ENCODE results near the gene FRRS1L.

Gene FRRS1L, protein sequence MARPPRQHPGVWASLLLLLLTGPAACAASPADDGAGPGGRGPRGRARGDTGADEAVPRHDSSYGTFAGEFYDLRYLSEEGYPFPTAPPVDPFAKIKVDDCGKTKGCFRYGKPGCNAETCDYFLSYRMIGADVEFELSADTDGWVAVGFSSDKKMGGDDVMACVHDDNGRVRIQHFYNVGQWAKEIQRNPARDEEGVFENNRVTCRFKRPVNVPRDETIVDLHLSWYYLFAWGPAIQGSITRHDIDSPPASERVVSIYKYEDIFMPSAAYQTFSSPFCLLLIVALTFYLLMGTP

DNA sequence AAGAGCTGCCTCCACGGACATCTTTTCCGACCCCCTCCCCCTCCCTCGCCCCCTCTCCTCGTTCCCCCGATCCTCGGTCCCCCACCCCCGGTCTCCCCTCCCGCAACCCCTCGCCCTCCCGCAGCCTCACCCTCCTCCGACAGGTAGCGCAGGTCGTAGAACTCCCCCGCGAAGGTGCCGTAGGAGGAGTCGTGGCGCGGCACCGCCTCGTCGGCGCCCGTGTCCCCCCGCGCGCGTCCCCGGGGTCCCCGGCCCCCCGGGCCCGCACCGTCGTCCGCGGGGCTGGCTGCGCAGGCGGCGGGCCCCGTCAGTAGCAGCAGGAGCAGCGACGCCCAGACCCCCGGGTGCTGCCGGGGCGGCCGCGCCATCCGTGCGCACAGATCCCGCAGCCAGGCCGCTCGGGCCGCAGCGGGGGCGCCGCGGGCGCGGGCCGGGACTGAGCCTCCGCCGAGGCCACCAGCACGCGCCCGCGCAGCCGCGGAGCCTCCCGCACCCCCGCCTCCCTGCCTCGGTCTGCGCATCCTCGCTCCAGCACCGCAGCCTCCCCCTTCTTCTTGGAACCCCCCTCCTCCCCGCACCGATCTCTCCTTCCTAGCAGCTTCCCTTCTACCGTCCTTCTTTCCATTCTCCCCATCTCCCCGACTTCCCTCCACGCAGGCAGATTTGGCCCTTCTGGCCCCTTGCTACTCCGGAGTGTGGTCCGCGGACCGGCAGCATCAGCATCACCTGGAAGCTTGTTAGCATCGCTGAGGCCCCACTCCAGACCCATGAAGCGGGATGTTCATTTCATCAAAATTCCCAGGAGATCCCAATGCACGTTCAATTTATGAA lies at the start of gene FRRS1L:
Gene FRRS1L (minus strand): TSS at position 479 of the 831 bp plus-strand sequence. CDS start 111 bp downstream, at position 368.
- TF ChIP-seq, protein P1, sequence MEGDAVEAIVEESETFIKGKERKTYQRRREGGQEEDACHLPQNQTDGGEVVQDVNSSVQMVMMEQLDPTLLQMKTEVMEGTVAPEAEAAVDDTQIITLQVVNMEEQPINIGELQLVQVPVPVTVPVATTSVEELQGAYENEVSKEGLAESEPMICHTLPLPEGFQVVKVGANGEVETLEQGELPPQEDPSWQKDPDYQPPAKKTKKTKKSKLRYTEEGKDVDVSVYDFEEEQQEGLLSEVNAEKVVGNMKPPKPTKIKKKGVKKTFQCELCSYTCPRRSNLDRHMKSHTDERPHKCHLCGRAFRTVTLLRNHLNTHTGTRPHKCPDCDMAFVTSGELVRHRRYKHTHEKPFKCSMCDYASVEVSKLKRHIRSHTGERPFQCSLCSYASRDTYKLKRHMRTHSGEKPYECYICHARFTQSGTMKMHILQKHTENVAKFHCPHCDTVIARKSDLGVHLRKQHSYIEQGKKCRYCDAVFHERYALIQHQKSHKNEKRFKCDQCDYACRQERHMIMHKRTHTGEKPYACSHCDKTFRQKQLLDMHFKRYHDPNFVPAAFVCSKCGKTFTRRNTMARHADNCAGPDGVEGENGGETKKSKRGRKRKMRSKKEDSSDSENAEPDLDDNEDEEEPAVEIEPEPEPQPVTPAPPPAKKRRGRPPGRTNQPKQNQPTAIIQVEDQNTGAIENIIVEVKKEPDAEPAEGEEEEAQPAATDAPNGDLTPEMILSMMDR (IDR thresholded peaks at IDR 0.05; ENCODE audit: borderline replicate concordance, insufficient read depth, low read depth, low read length) = no peak
- no peak within 1 kb of the TSS for H3K4me3 ChIP-seq (ENCODE audit: low read depth, low read length)

DNA sequence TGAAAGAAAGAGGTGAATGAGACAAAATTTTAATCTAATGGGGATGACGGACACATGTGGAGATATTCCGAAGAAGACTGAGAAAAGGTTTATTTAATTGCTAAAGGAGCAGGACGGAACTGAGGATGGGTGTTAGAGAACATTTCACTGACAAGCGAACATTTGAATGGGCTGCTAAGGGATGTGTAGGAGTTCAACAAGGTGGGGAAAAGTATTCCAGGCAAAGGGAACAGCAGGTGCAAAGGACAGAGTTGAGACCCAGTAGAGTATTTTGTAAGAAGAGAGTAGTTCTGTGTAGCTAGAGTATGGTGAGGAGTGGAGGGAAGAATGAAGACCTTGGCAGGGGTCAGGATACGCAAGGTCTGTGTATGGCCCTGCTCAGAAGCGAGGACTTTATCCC lies 47.4 kb upstream of the FRRS1L start:
- no peak overlapping the region for H3K4me3 ChIP-seq (ENCODE audit: low read depth, low read length)
- TF ChIP-seq, protein P1 (IDR thresholded peaks at IDR 0.05; ENCODE audit: borderline replicate concordance, insufficient read depth, low read depth, low read length) = no peak

DNA sequence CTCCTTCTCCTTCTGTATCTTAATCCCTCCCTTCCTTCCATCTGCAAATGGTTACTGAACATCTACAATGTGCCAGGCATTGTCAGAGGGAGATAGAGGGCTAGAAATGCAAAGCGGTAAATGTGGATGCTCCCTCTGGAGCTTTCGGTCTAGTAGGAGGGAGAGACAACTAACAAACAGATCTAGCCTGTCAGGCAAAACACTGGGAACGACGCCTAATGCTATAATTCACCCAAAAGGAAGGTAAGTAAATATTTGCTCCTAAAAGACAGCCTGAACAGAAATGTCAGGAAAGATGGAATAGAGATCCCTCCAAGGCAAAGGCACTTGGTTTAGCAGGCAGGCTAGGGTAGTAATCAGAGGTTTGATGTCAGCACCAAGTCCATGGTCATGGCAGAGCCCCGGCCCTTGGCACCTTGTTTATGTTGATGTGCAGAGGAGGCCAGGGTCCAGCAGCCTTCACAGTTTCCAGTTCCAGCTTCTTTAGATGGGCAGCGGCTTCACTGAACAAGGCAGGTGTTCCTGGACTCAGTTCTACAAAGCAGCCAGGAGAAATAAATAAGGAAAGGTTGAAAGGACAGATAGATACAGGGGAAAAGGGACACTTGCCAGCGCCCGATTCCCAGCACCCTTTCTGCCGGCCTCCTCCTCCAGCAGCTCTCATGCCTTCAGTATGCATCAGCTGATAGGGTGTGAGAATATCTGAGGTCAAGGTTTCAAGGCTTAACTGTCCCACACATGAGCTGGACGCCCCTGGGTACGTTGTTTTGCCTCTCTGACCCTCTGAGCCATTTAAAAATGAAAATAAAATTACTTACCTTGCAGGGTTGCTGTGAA lies 46.5 kb upstream of the FRRS1L start:
- TF ChIP-seq, protein P1 (IDR thresholded peaks at IDR 0.05; ENCODE audit: borderline replicate concordance, insufficient read depth, low read depth, low read length) = no peak
- no peak overlapping the region for H3K4me3 ChIP-seq (ENCODE audit: low read depth, low read length)

DNA sequence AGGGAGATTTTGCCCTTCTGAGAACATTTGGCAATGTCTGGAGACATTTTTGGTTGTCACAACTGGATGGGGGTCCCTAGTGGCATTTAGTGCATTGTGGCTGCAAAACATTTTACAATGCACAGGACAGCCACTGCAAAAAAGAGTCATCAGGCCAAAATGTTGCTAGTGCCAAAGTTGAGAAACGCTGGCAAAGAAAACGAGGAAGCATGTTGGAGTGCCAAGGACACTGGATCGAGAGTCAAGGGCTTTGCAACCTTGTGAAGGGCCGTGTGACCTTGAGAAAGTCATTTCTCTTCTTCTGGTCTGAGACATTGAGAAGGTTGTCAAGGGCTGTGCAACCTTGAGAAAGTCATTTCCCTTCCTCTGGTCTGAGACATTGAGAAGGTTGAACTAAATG lies 45.7 kb upstream of the FRRS1L start:
- no peak overlapping the region for H3K4me3 ChIP-seq (ENCODE audit: low read depth, low read length)
- TF ChIP-seq, protein P1 (IDR thresholded peaks at IDR 0.05; ENCODE audit: borderline replicate concordance, insufficient read depth, low read depth, low read length) = no peak

DNA sequence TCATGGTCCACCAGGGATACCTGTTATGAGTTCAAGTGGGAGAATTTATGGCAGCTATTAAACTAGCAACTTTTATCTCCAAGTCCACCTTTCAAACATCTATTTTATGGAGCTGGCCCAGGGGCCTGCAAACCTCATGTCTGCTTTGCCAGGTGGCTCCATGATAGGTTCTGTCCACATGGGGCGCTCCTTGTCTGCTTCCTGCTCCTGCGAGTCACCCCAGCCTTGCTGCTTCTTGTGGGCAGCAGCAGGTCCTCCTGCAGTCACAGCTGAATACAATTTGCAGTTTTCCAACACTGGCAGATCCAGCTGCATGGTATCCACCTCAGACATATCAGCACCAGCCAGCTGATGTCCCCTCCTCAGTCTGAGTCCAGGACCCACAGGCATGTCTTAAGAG lies 39.6 kb upstream of the FRRS1L start:
- TF ChIP-seq, protein P1 (IDR thresholded peaks at IDR 0.05; ENCODE audit: borderline replicate concordance, insufficient read depth, low read depth, low read length) = peak; percentile 20; the same call in 1 of the 2 replicates
- no peak overlapping the region for H3K4me3 ChIP-seq (ENCODE audit: low read depth, low read length)

DNA sequence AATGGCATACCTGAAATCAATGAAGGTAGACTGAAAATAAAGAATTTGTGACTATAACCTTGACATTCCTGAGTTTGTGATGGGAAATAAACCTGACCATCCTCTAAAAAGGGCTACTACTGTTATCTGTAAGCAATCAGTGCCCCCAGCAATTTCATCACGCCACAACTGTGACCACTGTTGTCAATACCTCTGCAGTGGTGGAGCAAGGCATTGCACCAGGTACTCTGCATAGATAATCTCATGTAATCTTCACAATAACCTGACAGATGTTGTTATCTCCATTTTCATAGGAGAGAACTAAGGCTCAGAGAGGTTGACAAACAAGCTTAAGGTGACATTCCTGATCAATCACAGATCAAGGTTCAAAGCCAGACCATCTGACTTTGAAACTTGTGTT lies 38.5 kb upstream of the FRRS1L start:
- H3K4me3 ChIP-seq (ENCODE audit: low read depth, low read length) = no peak overlapping the region
- TF ChIP-seq, protein P1 (IDR thresholded peaks at IDR 0.05; ENCODE audit: borderline replicate concordance, insufficient read depth, low read depth, low read length) = no peak
